Osteoblast (primary cell): Measurements from ENCODE around the gene CXCR5. TPM values are rescaled to one million over a fixed set of nuclear protein-coding genes. Genes with fewer than 3 reads are reported as not detected.

Source experiments
- DNase-seq: peaks from one replicate; pipeline ENCODE4 v3.0.0; 2011; ENCODE audit warnings: low spot score, mixed read lengths; ENCODE audit not compliant: insufficient read length; ENCODE audit errors: missing footprints
- H2AFZ ChIP-seq: 2 replicates; pipeline ENCODE4 v1.6.0; 2011; ENCODE audit warnings: mild to moderate bottlenecking, low read length
- H3K27ac ChIP-seq: 2 replicates; pipeline ENCODE4 v1.5.1; 2011; ENCODE audit warnings: mild to moderate bottlenecking, low read depth, low read length, moderate library complexity
- H3K27me3 ChIP-seq: 2 replicates; pipeline ENCODE4 v1.6.0; 2012; ENCODE audit warnings: mild to moderate bottlenecking, control low read depth, inconsistent platforms, low read length, moderate library complexity; ENCODE audit not compliant: insufficient read depth
- H3K36me3 ChIP-seq: 2 replicates; pipeline ENCODE4 v1.5.1; 2011; ENCODE audit warnings: mild to moderate bottlenecking, low read length, control low read depth, moderate library complexity; ENCODE audit not compliant: insufficient read depth
- H3K4me1 ChIP-seq: 2 replicates; pipeline ENCODE4 v1.5.1; 2011; ENCODE audit warnings: mild to moderate bottlenecking, low read length, control low read depth, moderate library complexity; ENCODE audit not compliant: insufficient read depth
- H3K4me2 ChIP-seq: 2 replicates; pipeline ENCODE4 v1.6.0; 2011; ENCODE audit warnings: mild to moderate bottlenecking, low read length; ENCODE audit not compliant: insufficient read depth
- H3K4me3 ChIP-seq: fragments of 200-600 bp; sonication (generic); 3 replicates; pipeline ENCODE4 v1.5.1; 2012; ENCODE audit warnings: mild to moderate bottlenecking, low read length, inconsistent platforms; ENCODE audit not compliant: insufficient read depth
- H3K79me2 ChIP-seq: 2 replicates; pipeline ENCODE4 v1.6.0; 2012; ENCODE audit warnings: mild to moderate bottlenecking, low read length, control low read depth, inconsistent platforms; ENCODE audit not compliant: insufficient read depth
- H3K9me3 ChIP-seq: 2 replicates; pipeline ENCODE4 v1.5.1; 2011; ENCODE audit warnings: low read depth, low read length, control low read depth
- H4K20me1 ChIP-seq: 2 replicates; pipeline ENCODE4 v1.6.0; 2012; ENCODE audit warnings: mild to moderate bottlenecking, low read length, control low read depth; ENCODE audit not compliant: insufficient read depth
- CTCF ChIP-seq: IDR thresholded peaks from 2 replicates; pipeline ENCODE4 v1.5.1; 2011; ENCODE audit warnings: mild to moderate bottlenecking, low read depth, low read length, moderate library complexity; ENCODE audit errors: extremely low read depth
- total RNA-seq: library from RNA; depleted of rRNA; stranded (reverse); fragments of >200 nt; gene quantifications from 2 replicates; pipeline ENCODE4 v1.2.3, GENCODE V29; 2012

Gene CXCR5
- total RNA-seq, 1 donor = not detected

DNA sequence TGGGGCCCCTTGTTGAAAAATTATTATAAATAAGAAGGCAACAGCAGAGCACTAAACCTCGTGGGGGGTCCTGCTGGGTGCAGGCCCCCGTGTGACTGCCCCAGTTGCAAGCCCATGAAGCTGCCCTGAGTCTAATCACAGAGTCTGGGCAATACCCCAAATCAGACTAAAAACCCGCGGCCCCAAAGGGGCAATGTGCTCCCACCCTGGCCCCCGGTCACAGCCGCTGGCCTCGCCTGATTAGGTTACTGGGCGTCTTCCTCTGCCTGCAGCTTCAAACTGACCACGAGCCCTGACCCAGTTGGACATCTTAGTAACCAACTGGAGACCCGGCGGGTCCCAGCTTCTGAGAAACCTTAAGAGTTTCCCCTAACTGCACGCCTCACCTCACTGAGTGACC, 1.6 kb downstream of the CXCR5 start:
- H4K20me1 ChIP-seq = no peaks in the 10 kb centered on the region
- no peak for TF ChIP-seq CTCF
- H3K4me1 ChIP-seq = peaks cover 31% of the 10 kb centered on the region
- no peak overlapping the region for H3K27ac ChIP-seq
- no peak overlapping the region for H2AFZ ChIP-seq
- H3K79me2 ChIP-seq = no peaks in the 10 kb centered on the region
- DNase-seq = peak; percentile 42
- H3K36me3 ChIP-seq = no peaks in the 10 kb centered on the region
- no peak overlapping the region for H3K4me2 ChIP-seq
- H3K9me3 ChIP-seq = no peaks in the 10 kb centered on the region
- H3K4me3 ChIP-seq = no peak overlapping the region
- H3K27me3 ChIP-seq = no peaks in the 10 kb centered on the region

DNA sequence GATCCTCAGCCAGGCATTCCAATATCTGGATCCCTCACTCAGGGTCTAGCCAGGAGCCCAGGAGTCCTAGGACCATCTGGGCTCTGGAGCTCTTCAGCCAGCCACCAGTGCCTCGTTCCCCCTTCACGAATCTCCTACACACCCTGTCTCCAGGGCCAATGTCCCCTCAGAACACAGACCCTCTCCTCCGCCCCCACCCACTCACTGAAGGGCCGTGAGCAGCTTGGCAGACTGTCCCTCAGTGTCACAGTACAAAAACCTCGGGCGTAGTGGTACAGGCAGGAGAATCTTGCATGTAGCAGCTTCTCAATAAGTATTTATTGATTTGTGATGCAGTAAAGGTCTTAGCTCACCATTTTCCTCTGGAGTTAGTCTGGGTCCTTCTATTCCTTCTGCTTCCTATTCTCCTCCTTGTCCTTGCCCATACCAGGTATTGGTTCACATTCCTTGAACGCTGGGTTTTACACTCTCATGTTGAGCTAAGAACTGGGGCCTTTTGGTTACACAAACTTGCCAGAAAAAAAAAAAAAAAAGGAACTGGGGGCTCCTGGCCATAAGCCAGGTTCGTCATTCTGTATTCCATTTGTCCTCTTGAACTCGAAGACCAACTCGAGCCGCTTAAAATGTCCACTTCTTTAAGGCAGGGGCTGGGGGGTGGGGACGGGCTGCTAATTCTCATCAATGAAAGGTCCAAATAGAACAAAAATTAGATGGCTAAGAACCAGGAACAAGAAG, 2.3 kb downstream of the CXCR5 start:
- H4K20me1 ChIP-seq = no peaks in the 10 kb centered on the region

GRCh38 chr11:118886681-118887111, 3.0 kb downstream of the CXCR5 start:
- no peaks in the 10 kb centered on the region for H4K20me1 ChIP-seq
- no peaks in the 10 kb centered on the region for H3K79me2 ChIP-seq
- no peaks in the 10 kb centered on the region for H3K36me3 ChIP-seq
- peaks cover 35% of the 10 kb centered on the region for H3K4me1 ChIP-seq
- H3K27ac ChIP-seq = no peak overlapping the region
- TF ChIP-seq CTCF = no peak
- no peaks in the 10 kb centered on the region for H3K27me3 ChIP-seq
- peak; percentile 44 for DNase-seq
- no peaks in the 10 kb centered on the region for H3K9me3 ChIP-seq
- H2AFZ ChIP-seq = no peak overlapping the region
- H3K4me3 ChIP-seq = no peak overlapping the region
- no peak overlapping the region for H3K4me2 ChIP-seq

More for the DNA sequence above, 2.3 kb downstream of the CXCR5 start:
- peak; percentile 49 for DNase-seq
- H3K36me3 ChIP-seq = no peaks in the 10 kb centered on the region
- no peak overlapping the region for H3K4me2 ChIP-seq
- H3K27ac ChIP-seq = no peak overlapping the region
- no peaks in the 10 kb centered on the region for H3K27me3 ChIP-seq
- H3K79me2 ChIP-seq = no peaks in the 10 kb centered on the region
- H2AFZ ChIP-seq = no peak overlapping the region
- TF ChIP-seq CTCF = no peak
- peaks cover 35% of the 10 kb centered on the region for H3K4me1 ChIP-seq
- no peak overlapping the region for H3K4me3 ChIP-seq
- H3K9me3 ChIP-seq = no peaks in the 10 kb centered on the region

DNA sequence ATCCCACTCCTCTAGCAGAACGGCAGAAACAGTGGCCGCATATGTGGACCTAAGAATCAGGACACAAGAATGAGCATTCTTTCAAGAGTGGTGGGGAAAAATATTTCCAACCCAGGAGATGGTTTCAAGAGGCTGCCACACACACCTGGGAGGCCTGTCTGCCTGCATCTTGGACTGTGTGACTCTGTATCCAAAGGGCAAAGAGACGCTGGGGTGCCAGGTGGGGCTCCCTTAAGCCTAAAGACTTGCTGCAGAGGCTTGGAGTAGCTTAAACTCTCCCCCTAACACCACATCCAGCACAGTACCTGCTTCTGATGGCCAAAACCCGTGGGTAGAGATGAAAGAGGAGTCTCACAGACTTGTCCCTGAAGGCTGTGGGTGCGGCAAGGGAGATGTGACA, 3.5 kb downstream of the CXCR5 start:
- H3K9me3 ChIP-seq = no peaks in the 10 kb centered on the region
- H3K27ac ChIP-seq = peak overlapping the region; percentile 67
- H3K4me3 ChIP-seq = peak overlapping the region; percentile 8
- H3K79me2 ChIP-seq = no peaks in the 10 kb centered on the region
- H3K4me1 ChIP-seq = peaks cover 35% of the 10 kb centered on the region
- no peak for DNase-seq
- peak overlapping the region; percentile 51 for H3K4me2 ChIP-seq
- no peak for TF ChIP-seq CTCF
- no peaks in the 10 kb centered on the region for H4K20me1 ChIP-seq
- peak overlapping the region; percentile 40 for H2AFZ ChIP-seq
- H3K27me3 ChIP-seq = no peaks in the 10 kb centered on the region
- no peaks in the 10 kb centered on the region for H3K36me3 ChIP-seq
